GM12874 (cell line): ENCODE data around the gene KCNT1.

Experiments used
- TF ChIP-seq, protein P1 (sequence below): IDR thresholded peaks from 2 replicates; pipeline ENCODE4 v1.5.1; 2011; ENCODE audit warnings: low read depth, mild to moderate bottlenecking, control low read depth, low read length, moderate library complexity; ENCODE audit not compliant: insufficient read depth

KCNT1 gene

DNA sequence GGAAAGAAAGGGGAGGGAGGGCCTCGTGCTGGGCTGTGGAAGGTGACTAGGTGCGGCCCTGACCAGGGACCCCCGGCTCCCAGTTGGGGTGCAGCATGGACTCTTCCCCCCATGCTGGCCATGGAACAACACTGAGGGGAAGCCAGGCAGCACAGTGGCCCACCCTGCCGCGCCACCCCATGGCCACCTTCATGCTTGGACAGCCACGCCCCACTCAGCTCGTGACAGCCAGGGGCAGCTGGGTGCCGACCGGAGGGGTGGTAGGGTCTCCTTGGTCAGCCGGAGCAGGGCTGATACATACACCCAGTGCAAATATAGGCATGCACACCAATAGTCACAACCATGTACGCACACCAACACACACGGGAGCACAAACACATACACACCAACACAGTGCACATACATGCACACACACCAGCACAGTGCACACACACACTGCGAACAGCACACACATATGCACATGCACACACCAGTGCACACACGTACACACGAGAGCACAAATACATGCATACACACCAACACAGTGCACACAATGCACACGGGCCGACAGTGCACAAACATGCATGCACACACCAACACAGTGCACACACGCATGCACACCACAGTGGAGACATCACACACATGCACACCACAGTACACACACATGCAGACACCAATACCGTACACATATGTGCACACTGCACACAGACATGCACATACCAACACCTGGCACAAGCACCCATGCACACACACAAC lies 11.0 kb upstream of the KCNT1 start:
- TF ChIP-seq, protein P1, sequence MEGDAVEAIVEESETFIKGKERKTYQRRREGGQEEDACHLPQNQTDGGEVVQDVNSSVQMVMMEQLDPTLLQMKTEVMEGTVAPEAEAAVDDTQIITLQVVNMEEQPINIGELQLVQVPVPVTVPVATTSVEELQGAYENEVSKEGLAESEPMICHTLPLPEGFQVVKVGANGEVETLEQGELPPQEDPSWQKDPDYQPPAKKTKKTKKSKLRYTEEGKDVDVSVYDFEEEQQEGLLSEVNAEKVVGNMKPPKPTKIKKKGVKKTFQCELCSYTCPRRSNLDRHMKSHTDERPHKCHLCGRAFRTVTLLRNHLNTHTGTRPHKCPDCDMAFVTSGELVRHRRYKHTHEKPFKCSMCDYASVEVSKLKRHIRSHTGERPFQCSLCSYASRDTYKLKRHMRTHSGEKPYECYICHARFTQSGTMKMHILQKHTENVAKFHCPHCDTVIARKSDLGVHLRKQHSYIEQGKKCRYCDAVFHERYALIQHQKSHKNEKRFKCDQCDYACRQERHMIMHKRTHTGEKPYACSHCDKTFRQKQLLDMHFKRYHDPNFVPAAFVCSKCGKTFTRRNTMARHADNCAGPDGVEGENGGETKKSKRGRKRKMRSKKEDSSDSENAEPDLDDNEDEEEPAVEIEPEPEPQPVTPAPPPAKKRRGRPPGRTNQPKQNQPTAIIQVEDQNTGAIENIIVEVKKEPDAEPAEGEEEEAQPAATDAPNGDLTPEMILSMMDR = no peak

DNA sequence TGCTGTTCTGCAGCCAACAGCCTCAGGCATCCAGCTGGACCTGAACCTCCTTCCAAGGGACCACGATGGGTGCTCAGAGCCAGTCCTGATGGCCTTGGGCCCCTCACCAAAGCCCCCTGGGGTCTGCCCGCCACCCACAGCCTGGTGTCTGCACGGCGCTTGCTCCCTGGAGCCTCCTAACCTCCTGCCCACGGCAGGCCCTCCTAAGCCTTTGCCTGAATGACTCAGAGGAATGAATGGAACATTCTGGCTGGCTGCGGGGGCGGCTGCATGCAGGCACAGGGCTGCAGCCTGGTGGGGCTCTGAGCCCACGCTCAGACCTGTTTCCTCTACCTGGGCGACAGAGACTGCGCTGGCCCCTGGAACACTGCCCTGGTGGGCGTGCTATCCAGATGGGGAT lies 9.6 kb upstream of the KCNT1 start:
- TF ChIP-seq, protein P1 = no peak

DNA sequence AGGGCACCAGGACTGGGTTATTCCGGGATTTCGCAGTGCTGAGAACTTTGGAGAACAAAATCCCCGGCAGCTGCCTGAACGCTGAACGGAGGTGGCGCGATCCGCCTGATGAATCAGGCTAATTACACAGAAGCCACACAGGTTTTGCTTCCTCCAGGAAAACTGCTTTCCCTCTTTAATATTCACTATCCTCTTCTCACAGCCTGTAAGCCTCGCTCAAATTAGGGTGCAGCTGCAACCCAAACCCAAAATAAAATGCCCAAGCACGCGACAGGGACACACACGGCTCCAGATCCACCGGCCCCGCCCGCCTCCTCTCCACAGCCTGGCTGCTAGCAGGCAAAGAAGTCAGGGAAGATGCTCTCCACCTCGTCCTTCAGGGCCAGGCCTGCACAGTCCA lies 8.7 kb upstream of the KCNT1 start:
- TF ChIP-seq, protein P1 = no peak

DNA sequence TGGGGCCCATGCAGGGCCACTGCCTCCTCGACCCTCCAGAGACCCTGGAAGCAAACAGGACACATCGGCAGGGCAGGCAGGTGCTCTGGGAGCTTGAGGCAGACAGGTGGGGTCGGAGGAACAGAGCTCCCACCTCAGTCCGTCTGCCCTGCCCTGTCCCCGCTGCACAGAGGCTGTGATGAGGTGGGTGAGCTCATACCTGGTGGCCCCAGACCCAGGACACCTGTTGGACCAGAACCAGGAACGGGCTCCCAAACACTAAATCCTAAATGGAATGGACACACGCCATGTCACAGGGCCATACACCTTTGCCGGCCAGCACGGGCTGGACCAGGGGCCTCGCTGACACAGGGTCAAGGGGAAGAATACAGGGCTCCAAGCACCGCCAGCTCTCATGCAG lies 8.2 kb upstream of the KCNT1 start:
- TF ChIP-seq, protein P1 = no peak

DNA sequence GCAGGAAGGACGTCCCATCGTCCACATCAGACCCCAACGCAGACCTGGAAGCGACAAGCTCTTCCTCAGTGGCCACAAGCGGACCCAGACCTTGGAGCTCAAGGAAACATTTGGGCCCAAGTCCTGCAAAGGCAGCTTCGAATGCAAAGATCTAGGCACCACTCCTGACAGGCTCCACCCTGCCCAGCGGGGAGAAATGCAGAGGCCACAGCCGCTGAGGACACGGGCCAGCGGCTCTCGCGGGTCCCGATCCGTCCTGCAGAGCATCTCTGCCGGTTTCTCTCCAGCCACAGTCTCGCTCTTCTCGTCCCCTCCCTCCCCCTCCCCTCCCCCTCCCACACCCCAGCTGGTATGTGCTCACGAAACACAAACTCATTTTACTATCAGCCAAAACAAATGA lies 7.6 kb upstream of the KCNT1 start:
- TF ChIP-seq, protein P1 = no peak

DNA sequence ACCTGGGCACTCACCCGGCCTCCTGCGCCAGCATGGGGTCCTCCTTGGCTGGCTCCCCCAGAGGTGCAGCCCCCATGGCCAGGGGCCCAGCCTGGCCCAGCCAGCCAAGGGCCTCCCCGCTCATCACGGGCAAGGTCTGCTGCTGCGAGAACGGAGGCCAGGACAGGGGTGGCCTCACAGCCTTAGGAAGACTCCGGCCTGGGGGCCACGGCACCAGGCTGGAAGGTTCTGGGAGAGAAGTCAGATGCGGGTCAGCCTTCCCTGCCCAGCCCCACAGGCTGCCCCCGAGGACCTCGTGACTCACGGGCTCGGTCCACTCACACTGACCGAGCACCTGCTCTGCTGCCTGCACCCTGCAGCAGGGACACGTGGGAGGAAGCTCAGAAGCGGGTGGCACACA lies 6.9 kb upstream of the KCNT1 start:
- TF ChIP-seq, protein P1 = no peak

DNA sequence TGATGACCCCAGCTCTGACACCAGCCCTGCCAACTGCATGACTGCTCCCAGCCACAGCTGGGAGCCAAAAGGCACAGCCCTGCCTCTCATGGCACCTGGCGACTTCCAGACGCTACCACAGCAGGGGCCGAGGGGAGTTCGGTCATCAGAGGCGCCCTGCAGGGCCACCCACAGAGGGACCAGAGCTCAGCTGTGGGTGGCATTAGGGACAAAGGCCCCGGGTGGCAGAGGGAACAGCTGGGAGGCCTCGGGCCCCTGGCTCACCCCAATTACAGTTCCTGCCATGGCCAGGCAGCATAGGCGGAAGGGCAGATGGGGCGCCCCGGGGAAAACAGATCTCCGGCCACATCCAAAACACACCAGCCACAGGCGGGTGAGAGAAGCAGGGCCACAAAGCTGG lies 6.3 kb upstream of the KCNT1 start:
- TF ChIP-seq, protein P1 = no peak
